Endothelial cell of umbilical vein (primary cell): ENCODE data around the gene RIPOR3. TPM values are rescaled to one million over a fixed set of nuclear protein-coding genes. Genes with fewer than 3 reads are reported as not detected.

Source experiments
- BruUV-seq: library from RNA; stranded (reverse); fragments of 400-500 nt; replicated peaks from 2 replicates; lab custom pipeline; 2021; lab: Mats Ljungman, UMichigan
- CTCF ChIA-PET: fragments of 300-600, 350-600 bp; sonication (Branson Sonifier 250); formaldehyde crosslinking; loops from one replicate; lab custom pipeline; 2021; ENCODE audit warnings: antibody characterized with exemption, inconsistent platforms; lab: Charles Lee
- POLR2A ChIA-PET: fragments of 300-600, 350-600 bp; sonication (Branson Sonifier 250); formaldehyde crosslinking; loops from one replicate; lab custom pipeline; 2021; ENCODE audit warnings: antibody characterized with exemption, inconsistent platforms; lab: Charles Lee
- DNase-seq: peaks from one replicate; pipeline ENCODE4 v3.0.0-alpha.2; 2011; ENCODE audit warnings: low read depth, low spot score
- FAIRE-seq: peaks from 2 replicates; lab custom pipeline; 2011; peaks lifted over from hg19 to GRCh38; lab: Jason Lieb, UNC
- H2AFZ ChIP-seq: 2 replicates; pipeline ENCODE4 v1.6.0; 2012; ENCODE audit warnings: low read depth, low read length, control low read depth, inconsistent platforms
- H3K27ac ChIP-seq: 2 replicates; pipeline ENCODE4 v1.5.1; 2011; ENCODE audit warnings: low read depth, mild to moderate bottlenecking, control low read depth, low read length, moderate library complexity; ENCODE audit not compliant: insufficient read depth
- H3K27me3 ChIP-seq, 2 experiments: 2 replicates each; pipeline versions ENCODE4 v1.6.0 to v1.6.1; 2011; ENCODE audit warnings: low read length in 2 of 2, mixed read lengths in 1 of 2; ENCODE audit not compliant: control insufficient read depth in 2 of 2, insufficient read depth in 2 of 2
- H3K36me3 ChIP-seq, 2 experiments: 2 replicates in 1 of 2; 3 replicates in 1 of 2; pipeline ENCODE4 v1.5.1; 2011; ENCODE audit warnings: low read length in 2 of 2, mild to moderate bottlenecking in 1 of 2, moderate library complexity in 1 of 2; ENCODE audit not compliant: control insufficient read depth in 2 of 2, insufficient read depth in 2 of 2; ENCODE audit errors: extremely low read depth in 1 of 2
- H3K4me1 ChIP-seq: 3 replicates; pipeline ENCODE4 v1.5.1; 2011; ENCODE audit warnings: mild to moderate bottlenecking, low read length; ENCODE audit not compliant: control insufficient read depth, insufficient read depth; ENCODE audit errors: extremely low read depth
- H3K4me2 ChIP-seq: 2 replicates; pipeline ENCODE4 v1.6.1; 2011; ENCODE audit warnings: low read length, control low read depth, mixed read lengths; ENCODE audit not compliant: insufficient read depth
- H3K4me3 ChIP-seq, 3 experiments: fragments of 200-600 bp in 1 of 3; sonication (generic), shearing (Covaris generic) in 1 of 3; replicated peaks in 1 of 3; 2 replicates each; pipeline ENCODE4 v1.5.1; 2011 to 2016; ENCODE audit warnings: control low read depth in 3 of 3, low read length in 3 of 3, mild to moderate bottlenecking in 2 of 3, inconsistent platforms in 1 of 3, low read depth in 1 of 3, moderate library complexity in 1 of 3; ENCODE audit not compliant: insufficient read depth in 1 of 3
- H3K79me2 ChIP-seq: 2 replicates; pipeline ENCODE4 v1.6.0; 2012; ENCODE audit warnings: low read length, inconsistent platforms; ENCODE audit not compliant: control insufficient read depth, insufficient read depth
- H3K9ac ChIP-seq: replicated peaks from 2 replicates; pipeline ENCODE3; 2011; ENCODE audit warnings: low read length, control low read depth; ENCODE audit not compliant: insufficient read depth; ENCODE audit errors: extremely low read depth
- H3K9me1 ChIP-seq: replicated peaks from 3 replicates; pipeline ENCODE4 v1.6.0; 2011; ENCODE audit warnings: mild to moderate bottlenecking, low read length; ENCODE audit not compliant: control insufficient read depth, insufficient read depth; ENCODE audit errors: extremely low read depth
- H3K9me3 ChIP-seq: replicated peaks from 2 replicates; pipeline ENCODE4 v1.5.1; 2012; ENCODE audit warnings: low read length, inconsistent platforms; ENCODE audit not compliant: control insufficient read depth, insufficient read depth
- H4K20me1 ChIP-seq: replicated peaks from 2 replicates; pipeline ENCODE3; 2011; ENCODE audit warnings: mild to moderate bottlenecking, low read length; ENCODE audit not compliant: control insufficient read depth, insufficient read depth; ENCODE audit errors: extremely low read depth
- EZH2 ChIP-seq: IDR thresholded peaks from 2 replicates; pipeline ENCODE4 v1.6.1; 2012; ENCODE audit warnings: borderline replicate concordance, low read depth, mild to moderate bottlenecking, moderate library complexity, low read length, inconsistent platforms; ENCODE audit not compliant: severe bottlenecking
- FOS ChIP-seq: IDR thresholded peaks from 2 replicates; pipeline ENCODE4 v1.6.1; 2011; ENCODE audit warnings: mild to moderate bottlenecking, low read length, moderate library complexity, borderline replicate concordance; ENCODE audit not compliant: insufficient read depth
- GATA2 ChIP-seq: IDR thresholded peaks from 2 replicates; pipeline ENCODE4 v1.7.0; 2011; ENCODE audit warnings: low read depth, mild to moderate bottlenecking, moderate library complexity, mixed read lengths, low read length; ENCODE audit not compliant: insufficient read length, insufficient read depth
- POLR2A ChIP-seq: IDR thresholded peaks from 2 replicates; pipeline ENCODE4 v1.6.1; 2012; ENCODE audit warnings: low read depth, mild to moderate bottlenecking, control low read depth, low read length
- POLR2AphosphoS5 ChIP-seq: IDR thresholded peaks from 2 replicates; pipeline ENCODE4 v1.6.1; 2012; ENCODE audit warnings: low read depth, mild to moderate bottlenecking, control low read depth, low read length, moderate library complexity; ENCODE audit not compliant: insufficient read depth
- dilution Hi-C: fragments of 300-500 bp; cut with MboI; formaldehyde crosslinking; loops from one replicate; pipeline ENCODE4 v1.15.0; 2019; ENCODE audit warnings: low sequenced_read_pairs; ENCODE audit not compliant: extremely low pct_ligation_motif_present
- intact Hi-C: fragments of 100-400 bp; cut with micrococcal nuclease; formaldehyde crosslinking; loops from one replicate; pipeline ENCODE4 v1.10.0; 2022
- polyA plus RNA-seq, 4 experiments: library from polyadenylated mRNA; depleted of rRNA in 3 of 4; stranded (reverse) in 3 of 4; unstranded in 1 of 4; fragments of >200 nt; gene quantifications; 2 replicates each; pipeline versions ENCODE4 v1.2.1 to v1.2.3, GENCODE V29; 2011 to 2012; ENCODE audit warnings: missing spikeins in 1 of 4
- total RNA-seq: library from RNA; stranded (reverse); gene quantifications from 2 replicates; pipeline ENCODE4 v1.2.3, GENCODE V29; 2021
- TF ChIP-seq, protein P1 (sequence below), 2 donors: IDR thresholded peaks; 1 replicate in 1 of 2; 2 replicates in 1 of 2; pipeline ENCODE4 v1.5.1; 2011; ENCODE audit warnings: low read length in 2 of 2, mild to moderate bottlenecking in 2 of 2, moderate library complexity in 2 of 2, control low read depth in 1 of 2, inconsistent platforms in 1 of 2, low read depth in 1 of 2; ENCODE audit not compliant: insufficient read depth in 1 of 2; ENCODE audit errors: extremely low read depth in 1 of 2
- TF ChIP-seq, protein P2 (sequence below): IDR thresholded peaks from 2 replicates; pipeline ENCODE4 v1.6.1; 2011; ENCODE audit not compliant: insufficient read depth, insufficient read length

RIPOR3 gene
- total and polyA plus RNA-seq, 2 donors (not counting 3 experiments of a cell fraction or from before 2014, with no cell fraction given), result not detected

DNA sequence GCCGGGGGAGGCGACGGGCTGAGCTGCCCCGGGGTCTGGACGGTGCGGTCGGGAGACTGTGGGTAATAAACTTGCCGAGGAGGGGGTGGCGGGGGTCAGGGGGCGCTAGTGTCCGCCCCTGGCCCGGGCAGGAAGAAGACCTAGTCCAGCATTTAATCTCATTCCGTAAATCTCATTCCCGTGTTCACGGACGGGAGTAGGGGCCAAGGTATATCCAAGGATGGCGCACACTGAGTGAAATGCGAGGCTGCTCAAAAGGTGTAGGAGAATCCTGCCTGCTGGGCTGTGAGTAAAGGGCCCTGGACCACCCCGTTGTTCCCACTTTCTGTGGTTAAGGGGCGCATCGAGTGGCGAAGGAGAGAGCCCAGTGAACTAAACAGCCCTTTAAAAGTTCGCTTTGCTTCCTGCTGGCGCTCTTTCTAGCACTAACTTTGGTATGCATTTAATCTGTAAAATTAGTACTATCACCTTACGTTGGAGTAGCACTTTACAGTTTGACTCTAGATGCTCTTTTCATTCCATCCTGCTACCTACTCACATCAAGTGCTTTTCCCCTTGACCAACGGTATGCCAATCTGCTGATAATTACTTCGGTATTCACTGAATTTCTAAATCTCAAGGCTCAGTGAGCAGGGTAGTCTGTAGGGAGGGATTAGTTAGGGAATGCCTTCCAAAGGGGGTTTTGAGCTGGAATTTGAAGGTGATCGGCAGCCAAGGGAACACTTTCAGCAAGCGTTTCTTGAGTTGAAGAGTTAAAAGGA lies 40.8 kb upstream of the RIPOR3 start:
- Histone ChIP-seq H4K20me1 (no peaks in the 10 kb centered on the region), H3K4me2 (peak overlapping the region; percentile 36), H3K9me3 (no peaks in the 10 kb centered on the region), H3K27ac (no peak overlapping the region), H3K9me1 (no peaks in the 10 kb centered on the region), H3K27me3 (peaks cover 13 to 23% of the 10 kb centered on the region in 2 experiments), H3K36me3 (no peaks in the 10 kb centered on the region), H3K79me2 (no peaks in the 10 kb centered on the region), H3K9ac (no peak overlapping the region), H3K4me1 (no peaks in the 10 kb centered on the region), H3K4me3 (peak overlapping the region in 1 of 3 experiments; percentile 45), H2AFZ (no peak overlapping the region)
- dilution Hi-C loops, result no loop called here
- TF ChIP-seq GATA2, result no peak
- peak; percentile 57 for TF ChIP-seq EZH2
- ChIA-PET CTCF (interaction anchor here (1.0 to 4.0 kb wide), 4 partner anchors 12 to 144 kb away, joined by 3 to 34 read pairs (median 4); no protein-coding TSS in a partner anchor), POLR2A (no interaction called here)
- FAIRE-seq (no peak), DNase-seq (no peak)
- intact Hi-C loops, result no loop called here
- no TSS peak for BruUV-seq

DNA sequence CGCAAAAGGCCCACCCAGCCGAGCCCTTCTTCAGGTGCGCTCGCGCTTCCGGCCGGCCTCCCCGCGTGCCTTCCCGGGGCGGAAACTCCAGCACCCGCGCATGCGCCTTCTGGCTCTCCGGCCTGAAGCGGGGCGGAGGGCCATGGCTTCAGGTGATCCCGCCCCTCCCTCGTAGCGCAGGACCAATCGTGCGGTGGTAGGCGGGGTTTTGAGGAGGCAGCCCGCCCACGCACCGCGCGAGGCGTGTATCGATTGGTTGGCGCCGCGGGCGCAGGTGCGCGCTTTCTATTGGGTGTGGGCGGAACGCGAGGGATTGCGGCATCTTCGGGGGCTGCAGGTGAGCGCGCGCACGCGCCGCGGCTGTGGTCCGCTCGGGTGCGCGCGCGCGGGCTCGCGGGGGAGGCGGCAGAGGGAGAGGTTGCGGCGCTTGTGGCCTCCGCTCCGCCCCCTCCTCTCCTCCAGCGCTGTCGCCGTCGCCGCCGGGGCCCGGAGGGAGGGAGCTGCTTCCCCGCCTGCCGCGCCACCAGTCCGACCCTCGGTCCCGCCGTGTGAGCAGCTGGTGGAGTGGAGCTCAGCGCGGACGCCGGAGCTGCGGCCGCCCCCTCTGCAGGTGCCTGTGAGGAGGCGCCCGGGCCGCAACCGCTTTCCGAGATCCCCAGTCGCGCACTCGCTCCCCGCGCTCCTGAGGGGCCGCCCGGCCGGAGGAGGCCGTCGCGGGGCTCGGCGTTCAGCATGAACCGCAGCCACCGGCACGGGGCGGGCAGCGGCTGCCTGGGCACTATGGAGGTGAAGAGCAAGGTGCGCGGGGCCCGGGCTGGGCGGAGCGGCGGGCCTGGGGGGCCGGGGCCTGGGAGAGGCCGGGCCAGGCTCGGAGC lies 40.0 kb upstream of the RIPOR3 start, which contains the start of gene PARD6B:
TSS of gene PARD6B (plus strand) at position 526 of the 875 bp plus-strand sequence. CDS start at position 733, 207 bp downstream.
- peak; percentile 84 for DNase-seq
- Histone ChIP-seq H4K20me1 (no peaks in the 10 kb centered on the region), H3K4me2 (peak within 1 kb of the TSS; percentile 36), H3K36me3 (no peaks in the 10 kb centered on the region), H3K4me1 (no peaks in the 10 kb centered on the region), H3K79me2 (no peaks in the 10 kb centered on the region), H3K9ac (no peak within 1 kb of the TSS), H3K4me3 (peak within 1 kb of the TSS; percentile 38 to 56 (median 45)), H3K27me3 (peaks cover 18 to 24% of the 10 kb centered on the region in 2 experiments), H2AFZ (peak within 1 kb of the TSS; percentile 21), H3K9me3 (no peaks in the 10 kb centered on the region), H3K27ac (no peak within 1 kb of the TSS), H3K9me1 (no peaks in the 10 kb centered on the region)
- peak; percentile 62 for FAIRE-seq
- TF ChIP-seq FOS, result no peak
- TF ChIP-seq, protein P1, sequence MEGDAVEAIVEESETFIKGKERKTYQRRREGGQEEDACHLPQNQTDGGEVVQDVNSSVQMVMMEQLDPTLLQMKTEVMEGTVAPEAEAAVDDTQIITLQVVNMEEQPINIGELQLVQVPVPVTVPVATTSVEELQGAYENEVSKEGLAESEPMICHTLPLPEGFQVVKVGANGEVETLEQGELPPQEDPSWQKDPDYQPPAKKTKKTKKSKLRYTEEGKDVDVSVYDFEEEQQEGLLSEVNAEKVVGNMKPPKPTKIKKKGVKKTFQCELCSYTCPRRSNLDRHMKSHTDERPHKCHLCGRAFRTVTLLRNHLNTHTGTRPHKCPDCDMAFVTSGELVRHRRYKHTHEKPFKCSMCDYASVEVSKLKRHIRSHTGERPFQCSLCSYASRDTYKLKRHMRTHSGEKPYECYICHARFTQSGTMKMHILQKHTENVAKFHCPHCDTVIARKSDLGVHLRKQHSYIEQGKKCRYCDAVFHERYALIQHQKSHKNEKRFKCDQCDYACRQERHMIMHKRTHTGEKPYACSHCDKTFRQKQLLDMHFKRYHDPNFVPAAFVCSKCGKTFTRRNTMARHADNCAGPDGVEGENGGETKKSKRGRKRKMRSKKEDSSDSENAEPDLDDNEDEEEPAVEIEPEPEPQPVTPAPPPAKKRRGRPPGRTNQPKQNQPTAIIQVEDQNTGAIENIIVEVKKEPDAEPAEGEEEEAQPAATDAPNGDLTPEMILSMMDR (IDR thresholded peaks at IDR 0.05; ENCODE audit: extremely low read depth in 1 of 2, insufficient read depth in 1 of 2, low read depth in 1 of 2, low read length in 2 of 2), result no peak
- no peak for TF ChIP-seq POLR2A
- TF ChIP-seq, protein P2, sequence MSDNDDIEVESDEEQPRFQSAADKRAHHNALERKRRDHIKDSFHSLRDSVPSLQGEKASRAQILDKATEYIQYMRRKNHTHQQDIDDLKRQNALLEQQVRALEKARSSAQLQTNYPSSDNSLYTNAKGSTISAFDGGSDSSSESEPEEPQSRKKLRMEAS, result no peak
- no peak for TF ChIP-seq POLR2AphosphoS5
- no peak for TF ChIP-seq GATA2
- no peak for TF ChIP-seq EZH2
- dilution Hi-C loops (no loop called here), intact Hi-C loops (no loop called here)
- ChIA-PET POLR2A (no interaction called here), CTCF (interaction anchor here (1.0 to 4.0 kb wide), 2 partner anchors 13 to 18 kb away, joined by 3 to 34 read pairs; no protein-coding TSS in a partner anchor)
- no TSS peak for BruUV-seq
